ENCODE results near the gene CCNQ. TPM values are rescaled to one million over a fixed set of nuclear protein-coding genes. Genes with fewer than 3 reads are reported as not detected.
A peak's percentile ranks its signal among the peaks of the same experiment; 100 is the strongest.

Gene CCNQ
- total RNA-seq, 1 donor from 2014 or later, result 21.2 TPM

DNA sequence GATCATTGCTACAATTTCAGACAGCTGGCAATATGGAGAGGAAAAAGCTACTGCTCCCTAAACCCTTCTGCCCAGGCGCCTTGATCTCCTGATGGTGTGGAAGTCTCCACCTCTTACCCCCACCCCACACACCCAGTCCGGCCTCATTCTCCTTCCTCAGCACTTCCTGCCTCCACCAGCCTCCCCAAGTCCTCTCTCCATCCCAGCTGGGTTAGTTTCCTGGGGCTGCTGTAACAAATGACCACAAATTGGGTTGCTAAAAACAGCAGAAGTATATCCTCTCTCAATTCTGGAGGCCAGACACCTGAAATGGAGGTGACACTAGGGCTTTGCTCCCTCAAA is 1.1 kb upstream of the CCNQ start:
- DNase-seq (ENCODE audit: low spot score in 2 of 2) (no peak), FAIRE-seq (no peak)

DNA sequence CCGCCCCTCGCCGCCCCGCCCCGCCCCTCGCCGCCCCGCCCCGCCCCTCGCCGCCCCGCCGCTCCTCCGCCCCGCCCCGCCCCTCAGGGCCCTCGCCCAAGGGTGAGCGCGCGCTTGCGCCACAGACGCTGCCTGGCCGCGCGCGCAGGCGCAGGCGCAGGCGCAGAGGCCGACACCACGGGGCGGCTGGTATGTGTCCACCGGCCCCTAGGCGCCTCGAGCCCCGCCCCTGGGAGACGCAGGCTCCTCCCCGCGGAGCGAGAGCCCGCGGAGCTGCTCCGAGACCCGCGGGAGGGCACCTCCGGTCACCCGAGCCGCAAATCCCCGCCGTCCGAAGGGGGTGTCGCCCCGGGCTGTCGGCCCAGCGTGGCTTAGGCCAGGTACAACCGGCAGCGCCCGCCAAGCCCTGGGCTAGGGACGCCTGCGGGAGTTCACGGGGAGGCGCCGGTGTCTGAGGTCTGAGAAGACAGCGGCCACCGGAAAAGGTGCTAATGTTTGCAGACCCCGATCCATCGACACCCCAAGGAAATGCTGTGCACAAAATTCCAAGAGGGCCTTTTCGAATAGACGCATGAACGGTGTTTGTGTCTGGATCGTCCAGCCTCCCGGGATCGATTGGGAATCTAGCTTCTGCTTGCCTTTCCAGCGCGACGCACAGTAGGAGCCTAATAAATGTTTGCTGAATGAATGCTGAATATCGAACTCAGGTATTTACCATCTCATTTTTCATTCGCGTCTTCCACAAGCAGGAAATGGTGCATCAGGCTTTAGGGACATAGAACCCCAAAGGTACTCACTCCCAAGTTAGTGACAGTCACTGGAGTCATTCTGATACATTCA is 473 bp upstream of the CCNQ start:
- FAIRE-seq, result no peak
- peak; percentile 87 for DNase-seq (ENCODE audit: low spot score in 2 of 2)

DNA sequence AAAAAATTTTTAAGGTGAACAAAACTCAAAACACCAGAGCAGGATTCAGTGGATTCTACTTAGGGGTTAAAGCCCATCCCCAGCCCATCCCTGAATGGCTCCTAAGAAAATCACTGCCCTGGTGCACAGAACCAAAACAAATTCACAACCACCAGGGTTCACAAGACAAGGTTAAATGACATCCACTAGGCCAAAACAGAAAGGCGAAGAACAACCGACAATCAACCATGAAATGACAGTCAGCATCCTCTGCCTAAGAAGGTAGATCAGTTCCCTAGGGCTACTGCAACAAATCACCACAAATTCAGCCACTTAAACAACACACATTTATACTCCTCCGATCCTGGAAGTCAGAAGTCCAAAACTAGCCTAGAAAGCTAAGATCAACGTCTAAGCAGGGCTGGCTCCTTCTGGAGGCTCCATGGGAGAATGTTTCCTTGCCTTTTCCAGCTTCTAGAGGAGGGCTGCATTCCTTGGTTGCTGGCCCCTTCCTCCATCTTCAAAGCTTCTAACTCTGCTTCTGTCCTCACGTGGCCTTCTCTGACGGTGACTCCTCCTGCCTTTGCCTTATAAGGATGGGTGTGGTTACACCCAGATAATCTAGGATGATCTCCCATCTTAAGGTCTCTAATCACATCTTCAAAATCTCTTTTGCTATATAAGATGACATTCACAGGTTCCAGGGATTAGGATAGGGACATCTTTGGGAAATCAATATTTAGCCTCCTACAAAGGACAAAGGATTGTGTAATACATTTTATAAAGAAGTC is 1.8 kb downstream of the CCNQ start:
- FAIRE-seq (no peak), DNase-seq (ENCODE audit: low spot score in 2 of 2) (no peak)

DNA sequence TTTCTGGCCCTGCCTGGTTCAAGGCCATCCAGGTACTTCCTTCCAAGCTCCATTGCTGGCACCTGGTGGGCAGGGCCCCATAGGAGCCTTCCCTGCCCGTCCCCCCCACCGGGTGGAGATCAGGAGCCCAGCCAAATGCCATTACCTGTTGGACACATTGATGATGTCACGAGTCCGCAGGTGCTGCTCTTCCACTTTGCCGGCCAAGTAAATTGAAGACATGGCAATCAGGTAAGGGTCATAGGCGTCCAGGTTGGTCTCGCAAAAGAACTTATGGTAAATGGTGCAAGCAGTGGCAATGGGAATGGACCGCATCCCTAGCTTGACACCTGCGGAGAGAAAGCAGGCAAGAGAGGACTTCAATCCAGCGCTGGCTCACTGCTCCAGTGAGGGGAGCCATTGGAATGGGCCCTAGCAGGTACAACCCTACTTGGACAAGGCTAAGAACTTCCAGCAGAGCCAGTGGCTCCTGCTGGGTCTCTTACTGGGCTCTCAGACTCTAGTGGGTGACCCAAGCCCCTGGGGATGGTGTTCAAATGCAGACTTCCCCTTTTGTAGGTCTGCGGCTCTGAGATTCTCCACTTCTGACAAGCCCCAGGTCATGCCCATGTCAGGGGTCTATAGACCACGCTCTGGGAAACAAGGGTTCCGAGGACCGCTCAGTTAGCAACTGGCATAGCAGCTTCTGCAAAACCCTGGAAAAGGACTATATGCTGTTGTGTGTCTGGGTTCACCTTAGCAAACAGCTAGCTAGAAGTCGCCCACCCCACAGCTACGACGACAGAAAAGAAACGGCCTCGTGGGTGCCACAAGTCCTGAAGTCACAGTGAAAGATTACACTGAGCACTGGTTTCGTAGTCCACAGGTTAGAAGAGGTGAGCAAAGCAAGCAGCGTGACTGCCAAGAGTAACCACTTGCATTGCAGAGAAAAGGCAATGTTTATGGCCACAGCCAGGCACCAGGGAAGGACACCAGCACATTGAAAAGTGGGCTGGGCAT is 2.8 kb downstream of the CCNQ start:
- DNase-seq (ENCODE audit: low spot score in 2 of 2) (no peak), FAIRE-seq (no peak)

DNA sequence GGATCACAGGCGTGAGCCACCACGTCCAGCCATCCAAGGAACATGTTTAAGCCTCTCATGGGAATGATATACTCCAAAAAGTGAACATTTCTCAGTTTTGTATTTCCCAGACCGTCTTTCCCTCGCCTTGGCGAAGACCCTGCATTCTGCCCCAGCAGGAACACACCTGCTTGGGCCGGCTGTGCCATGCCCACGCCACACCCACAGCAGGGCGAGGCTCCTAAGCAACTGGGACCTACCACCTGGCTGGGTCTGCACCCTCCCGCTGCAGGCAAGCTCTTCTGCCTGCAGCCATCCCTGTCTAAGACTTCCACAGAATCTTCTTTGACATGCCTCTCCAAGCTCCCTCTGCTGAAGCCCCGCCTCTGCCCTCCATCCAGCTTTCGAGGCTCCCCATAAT is 3.6 kb downstream of the CCNQ start:
- DNase-seq (ENCODE audit: low spot score in 2 of 2), result no peak
- no peak for FAIRE-seq

DNA sequence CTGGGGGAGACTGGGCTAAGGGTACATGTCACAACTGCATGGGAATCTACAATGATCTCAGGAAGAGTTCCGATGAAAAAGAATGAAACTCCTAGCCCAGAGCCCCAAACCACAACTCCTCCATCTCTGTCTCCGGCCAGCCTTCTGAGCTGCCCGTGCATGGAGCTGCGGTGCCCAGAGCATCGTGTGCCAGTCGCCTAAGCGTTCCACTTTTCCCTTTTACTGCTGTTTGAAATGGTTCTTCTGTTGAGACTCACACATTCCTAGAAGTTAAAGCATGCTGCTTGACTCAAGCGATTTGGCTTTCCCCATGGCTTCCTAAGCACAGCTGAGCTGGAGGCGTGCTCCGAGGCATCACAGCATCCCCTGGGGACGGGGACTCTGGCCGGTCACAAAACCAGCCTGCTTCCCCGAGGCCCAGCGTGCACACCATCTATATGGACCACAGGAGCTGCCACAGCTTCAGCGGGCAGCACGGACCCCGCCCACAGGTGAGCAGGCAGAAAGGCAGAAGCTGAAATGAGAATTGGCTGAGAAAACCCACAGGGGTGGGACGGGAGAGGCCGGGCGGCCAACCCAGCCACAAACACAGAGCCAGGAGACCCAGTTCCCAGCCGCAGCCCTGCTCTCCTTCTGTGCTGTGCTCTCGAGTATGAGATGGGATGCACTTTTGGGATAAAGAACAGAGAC is 5.0 kb downstream of the CCNQ start:
- no peak for DNase-seq (ENCODE audit: low spot score in 2 of 2)
- FAIRE-seq, result no peak

DNA sequence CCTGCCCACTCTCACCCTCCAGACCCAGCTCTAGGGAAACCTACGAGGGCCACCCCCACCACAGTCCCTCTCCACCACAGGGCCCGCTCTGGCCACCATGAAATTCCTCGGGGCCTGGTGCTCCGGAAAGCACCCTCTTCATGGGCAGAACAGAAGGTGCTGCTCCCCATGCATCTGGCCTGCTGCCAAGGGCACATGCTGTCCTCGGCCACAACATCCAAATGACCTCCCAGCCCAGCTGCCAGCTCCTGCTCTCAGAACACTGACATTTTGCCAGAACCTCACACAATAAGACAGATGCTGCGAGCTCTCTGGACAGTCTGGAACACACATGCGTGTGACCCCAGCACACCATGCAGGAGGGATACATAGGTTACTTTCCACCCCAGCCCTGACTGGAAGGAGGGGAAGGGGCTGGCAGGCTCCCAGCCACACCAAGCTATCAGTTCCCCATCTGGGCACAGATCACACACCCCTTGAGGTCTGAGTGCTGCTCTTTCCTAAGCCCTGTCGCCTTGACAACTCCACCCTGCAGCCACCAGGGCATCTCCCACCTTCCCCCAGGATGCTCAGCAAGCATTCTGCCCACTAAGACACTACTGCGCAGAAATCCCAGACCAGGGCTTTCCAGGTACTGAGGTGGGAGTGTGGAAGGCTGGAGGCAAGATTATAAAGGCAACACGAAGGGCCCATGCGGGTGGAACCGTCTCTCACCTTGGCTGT is 5.8 kb downstream of the CCNQ start:
- DNase-seq (ENCODE audit: low spot score in 2 of 2) (peak in 1 of 2 donors; percentile 33), FAIRE-seq (no peak)

DNA sequence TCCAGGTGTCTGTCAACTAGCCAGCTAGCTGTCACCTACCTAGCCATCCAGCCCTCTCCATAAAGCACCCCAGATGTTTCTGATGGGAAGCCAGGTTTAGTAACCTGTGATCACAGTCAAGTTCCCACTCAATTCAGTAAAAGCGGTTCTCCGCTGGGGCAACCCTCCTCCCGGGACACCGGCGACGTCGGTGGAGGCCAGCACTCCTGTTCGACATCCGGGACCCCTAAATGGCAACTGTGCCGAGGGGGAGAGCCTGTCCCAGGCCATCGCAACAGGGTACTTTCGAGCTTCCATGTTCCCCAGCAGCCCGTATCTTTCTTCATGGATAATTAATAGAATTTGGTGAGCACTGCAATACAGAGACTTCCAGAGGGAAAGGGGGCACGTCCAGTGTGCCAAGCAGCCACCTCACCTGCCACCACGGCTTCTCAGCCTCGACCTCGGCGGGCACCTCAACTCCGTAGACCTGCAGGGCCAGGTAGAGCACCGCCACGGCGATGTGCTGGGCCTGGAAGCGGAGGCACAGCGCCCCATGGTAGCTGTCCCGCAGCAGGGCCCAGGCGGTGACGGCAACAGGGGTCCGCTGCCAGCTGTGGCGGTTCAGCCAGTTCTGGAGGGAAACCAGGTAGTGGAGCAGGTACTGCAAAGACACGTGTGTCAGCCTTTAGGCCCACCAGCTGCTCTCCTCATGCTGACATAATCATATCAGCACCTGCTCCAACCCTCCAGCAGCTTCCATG is 6.7 kb downstream of the CCNQ start:
- no peak for DNase-seq (ENCODE audit: low spot score in 2 of 2)

DNA sequence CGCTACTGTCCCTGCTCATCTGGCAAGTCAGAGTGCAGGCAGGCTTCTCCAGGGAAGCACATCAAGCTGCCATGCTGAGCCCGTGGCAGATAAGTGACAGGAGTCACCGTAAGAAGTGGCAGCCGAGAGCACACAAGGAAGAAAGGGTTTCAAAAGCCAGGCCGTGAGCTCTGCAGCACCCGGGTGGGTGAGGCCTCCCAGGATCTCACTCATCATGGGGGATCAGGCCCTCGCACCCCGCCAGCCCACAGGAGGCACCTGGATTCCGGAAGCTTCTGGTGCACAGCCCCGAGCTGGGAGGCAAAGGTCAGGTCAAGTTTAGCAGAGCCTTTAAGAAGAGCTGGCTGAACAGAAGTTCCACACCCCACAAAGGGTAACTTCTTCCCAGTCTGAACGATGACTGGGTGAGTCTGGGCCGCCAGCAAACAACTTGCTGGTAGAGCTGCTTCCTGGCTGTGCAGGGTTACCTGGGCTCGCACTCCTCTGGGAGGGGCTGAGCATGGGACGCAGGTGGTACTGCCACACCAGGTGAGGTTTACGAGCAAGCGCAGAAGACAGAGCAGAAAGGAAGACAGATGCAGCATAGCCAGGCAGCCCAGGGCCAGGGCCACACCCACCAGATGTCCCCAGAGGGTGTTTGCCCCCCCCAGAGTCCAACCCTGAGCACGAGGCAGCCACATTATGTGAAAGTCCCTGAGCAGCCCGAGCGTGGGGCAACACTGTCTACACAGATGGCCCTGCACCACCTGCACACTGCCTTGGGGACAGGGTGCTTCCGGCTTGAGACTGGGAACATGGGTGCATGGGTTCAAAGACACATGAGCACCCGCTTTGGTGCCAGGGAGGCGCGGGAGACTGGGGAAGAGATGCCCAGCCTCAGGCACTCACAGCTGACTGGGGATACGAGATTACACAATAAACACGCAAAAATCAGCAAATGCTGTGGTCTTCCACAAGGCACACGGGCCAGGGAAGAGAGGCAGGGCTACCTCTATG is 7.7 kb downstream of the CCNQ start:
- no peak for DNase-seq (ENCODE audit: low spot score in 2 of 2)
- no peak for FAIRE-seq

More for the DNA sequence above, 6.7 kb downstream of the CCNQ start:
- no peak for FAIRE-seq

DNA sequence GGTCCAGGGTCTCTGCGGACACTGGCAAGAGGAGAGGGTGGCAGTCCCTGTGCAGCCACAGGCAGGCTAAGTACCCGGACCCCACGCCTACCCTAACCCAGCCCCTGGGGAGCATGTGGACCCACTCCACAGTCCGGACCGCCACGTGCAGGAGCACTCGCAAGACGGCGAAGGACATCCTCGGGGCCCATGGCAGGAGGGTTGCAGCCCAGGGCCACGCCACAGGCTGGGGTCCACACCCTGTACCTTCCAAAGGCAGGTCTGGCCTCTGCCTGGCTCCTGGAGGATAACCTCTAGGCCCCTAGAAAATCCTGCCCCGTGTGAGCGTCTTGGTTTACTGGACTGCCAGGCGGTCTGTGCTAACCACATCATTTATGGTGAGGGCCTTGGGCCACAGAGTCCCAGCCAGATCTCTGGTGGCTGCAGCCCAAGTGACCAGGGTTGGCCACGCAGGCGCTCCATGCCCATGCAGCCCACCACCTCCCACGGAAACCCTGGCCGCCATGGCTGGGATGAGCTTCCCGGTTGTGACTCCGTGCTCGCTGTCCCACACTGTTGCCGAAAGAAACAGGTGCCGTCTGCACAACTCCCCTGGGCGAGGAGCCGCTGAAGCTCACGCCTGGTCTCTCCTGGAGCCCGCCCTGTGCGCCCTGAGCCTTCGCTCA is 10.0 kb downstream of the CCNQ start:
- FAIRE-seq (no peak), DNase-seq (ENCODE audit: low spot score in 2 of 2) (no peak)

DNA sequence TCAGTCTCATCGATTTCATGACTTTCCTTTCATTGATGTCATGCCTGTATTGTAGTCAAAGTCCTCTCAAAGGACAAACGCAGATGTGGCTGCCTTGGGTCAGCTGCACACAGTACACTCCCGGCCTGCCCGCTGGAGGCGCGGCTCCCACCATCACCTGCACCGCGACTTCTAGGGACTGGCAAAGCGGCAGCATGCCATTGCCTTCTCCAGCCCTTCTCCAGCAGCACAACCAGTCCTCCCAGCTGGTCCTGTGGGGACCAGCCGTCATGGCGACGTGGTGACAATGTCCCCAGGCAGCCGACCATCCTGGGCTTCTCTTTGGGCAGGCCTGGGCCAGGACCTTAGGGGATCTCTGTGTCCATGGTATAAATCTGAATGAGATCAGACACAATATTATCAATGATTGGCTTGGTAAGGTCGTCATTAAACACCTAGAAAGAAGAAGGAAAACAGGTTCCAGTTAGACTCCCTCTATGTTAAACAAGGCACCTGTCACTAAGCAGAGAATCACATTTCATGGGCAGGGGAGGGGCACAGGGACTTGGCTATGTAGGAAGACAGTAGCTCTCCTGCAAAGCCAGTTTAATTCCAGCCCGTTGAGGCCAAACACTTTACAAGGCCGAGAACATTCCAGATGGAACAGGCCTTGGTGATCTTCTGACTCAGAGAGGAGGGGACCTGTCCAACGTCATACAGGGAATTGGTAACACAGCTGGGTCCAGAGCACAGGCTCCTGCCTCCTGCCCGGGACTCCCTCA is 10.7 kb downstream of the CCNQ start:
- no peak for DNase-seq (ENCODE audit: low spot score in 2 of 2)
- FAIRE-seq, result no peak

DNA sequence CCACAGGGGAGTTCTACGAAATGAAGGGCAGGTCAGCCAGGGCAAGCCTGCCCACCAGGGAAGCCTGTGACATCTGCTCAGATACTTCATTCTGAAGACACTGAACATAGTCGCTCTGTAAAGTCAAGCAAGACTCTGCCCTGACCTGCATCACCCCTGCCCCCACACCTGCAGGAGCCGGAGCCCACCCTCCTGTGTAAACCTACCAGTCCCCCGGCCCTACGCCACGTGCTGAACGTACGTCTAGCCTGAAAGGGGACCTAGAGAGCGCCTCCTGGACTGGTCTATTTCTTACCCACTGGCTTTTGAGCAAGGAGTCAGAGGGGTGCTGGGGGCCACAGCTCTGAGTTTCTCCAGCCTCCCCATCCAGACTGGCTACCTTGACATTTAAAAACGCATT is 11.6 kb downstream of the CCNQ start:
- DNase-seq (ENCODE audit: low spot score in 2 of 2), result no peak
- no peak for FAIRE-seq

DNA sequence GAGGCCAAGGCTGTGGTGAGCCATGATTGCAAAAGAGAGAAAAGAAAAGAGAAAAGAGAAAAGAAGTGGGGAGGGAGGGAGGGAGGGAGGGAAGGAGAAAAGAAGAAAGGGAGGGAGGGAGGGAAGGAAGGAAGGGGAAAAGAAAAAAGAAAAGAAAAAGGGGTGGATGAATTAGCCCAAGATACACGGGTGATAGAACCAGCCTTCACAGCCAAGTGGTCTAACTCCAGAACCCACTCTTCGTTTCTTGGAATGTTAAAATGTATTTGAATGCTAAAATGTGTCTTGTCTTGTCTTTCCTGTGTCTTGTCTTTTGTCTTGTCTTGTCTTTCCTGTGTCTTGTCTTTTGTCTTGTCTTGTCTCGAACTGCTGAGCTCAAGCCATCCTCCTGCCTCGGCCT is 13.1 kb downstream of the CCNQ start:
- DNase-seq (ENCODE audit: low spot score in 2 of 2) (no peak), FAIRE-seq (no peak)

DNA sequence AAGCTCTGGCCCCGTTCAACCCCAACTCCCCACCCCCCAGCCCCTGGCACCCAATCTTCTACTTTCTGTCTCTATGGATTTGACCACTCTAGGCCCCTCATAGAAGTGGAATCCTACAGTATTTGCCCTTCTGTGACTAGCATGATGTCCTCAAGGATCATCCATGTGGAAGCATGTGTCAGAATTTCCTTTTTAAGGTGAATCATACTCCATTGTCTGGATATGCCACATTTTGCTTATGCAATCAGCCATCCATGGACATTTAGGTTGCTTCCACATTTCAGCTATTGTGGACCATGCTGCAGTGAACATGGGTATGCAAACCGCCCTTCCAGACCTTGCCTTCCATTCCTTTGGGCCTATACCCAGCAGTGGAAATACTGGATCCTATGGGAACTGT is 15.5 kb downstream of the CCNQ start:
- DNase-seq (ENCODE audit: low spot score in 2 of 2) (no peak), FAIRE-seq (no peak)

DNA sequence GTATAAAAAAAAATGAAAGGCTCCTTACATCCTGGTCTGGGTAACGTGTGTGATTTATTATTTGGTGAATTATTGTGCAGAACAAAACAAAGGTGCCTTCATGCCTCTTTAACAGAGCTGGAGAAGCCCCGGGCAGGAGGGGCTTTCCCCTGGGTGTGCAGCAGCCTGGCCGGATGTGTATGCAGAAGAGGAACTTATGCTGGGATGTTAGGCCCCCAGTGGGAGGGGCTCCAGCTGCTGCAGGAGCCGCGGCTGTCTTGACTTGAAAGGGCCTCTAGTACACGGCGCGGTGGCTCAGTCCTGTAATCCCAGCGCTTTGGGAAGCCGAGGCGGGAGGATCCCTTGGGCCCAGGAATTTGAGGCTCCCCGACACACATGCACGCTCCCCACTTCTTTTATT is 16.0 kb downstream of the CCNQ start:
- DNase-seq (ENCODE audit: low spot score in 2 of 2) (no peak), FAIRE-seq (no peak)

DNA sequence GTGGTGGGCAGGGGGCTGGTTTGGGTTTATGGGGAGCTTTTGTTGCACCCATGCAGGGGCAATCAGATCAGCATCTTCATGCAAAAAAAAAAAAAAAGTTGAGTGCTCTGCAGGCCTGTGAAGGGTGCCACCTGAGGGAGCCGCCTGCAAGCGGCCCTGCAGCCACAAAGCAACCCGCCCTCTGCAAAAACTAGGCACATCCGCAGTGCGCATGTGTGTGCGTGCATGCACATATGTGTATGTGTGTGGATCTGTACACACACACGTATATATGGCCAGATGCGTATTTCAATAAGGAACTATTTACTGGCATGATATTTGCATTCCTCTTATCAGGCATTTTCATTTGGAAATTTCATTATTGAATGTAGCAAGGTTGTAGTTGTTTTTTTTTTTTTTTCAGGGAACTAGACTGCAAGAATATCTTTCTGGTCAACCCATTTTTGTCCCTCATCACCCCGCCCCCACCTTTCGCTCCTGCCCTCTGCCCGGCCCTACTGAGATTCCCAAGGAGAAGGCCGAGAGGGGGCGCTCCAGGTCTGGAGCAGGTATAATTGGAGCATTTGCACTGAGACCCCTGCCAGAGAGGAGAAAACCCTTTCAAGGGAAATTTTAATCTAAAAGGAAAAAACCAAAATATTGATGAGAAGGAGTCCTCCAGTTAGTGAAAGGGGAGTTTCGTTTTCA is 18.1 kb downstream of the CCNQ start:
- DNase-seq (ENCODE audit: low spot score in 2 of 2), result no peak
- FAIRE-seq, result no peak
